GM12892 (cell line): ENCODE results near the gene RABL6.
A peak's percentile ranks its signal among the peaks of the same experiment; 100 is the strongest.
"Not testable (repeated sequence)": the region's sequence is repeated elsewhere in the genome, so short reads cannot be mapped to it uniquely, and the experiment has no call there.

Experiments
- DNase-seq: peaks from one replicate; pipeline ENCODE4 v3.0.0; 2011; ENCODE audit not compliant: insufficient read length
- FAIRE-seq: peaks from 2 replicates; lab custom pipeline; 2011; peaks lifted over from hg19 to GRCh38; lab: Jason Lieb, UNC
- POLR2A ChIP-seq: IDR thresholded peaks from 2 replicates; pipeline ENCODE4 v1.6.1; 2011; ENCODE audit warnings: low read depth, low read length, control low read depth
- POLR2AphosphoS5 ChIP-seq: IDR thresholded peaks from 2 replicates; pipeline ENCODE4 v1.6.1; 2011; ENCODE audit warnings: low read depth, low read length, control low read depth
- TAF1 ChIP-seq: IDR thresholded peaks from 2 replicates; pipeline ENCODE4 v1.6.1; 2011; ENCODE audit warnings: low read depth, mild to moderate bottlenecking, control low read depth, low read length, borderline replicate concordance

RABL6 gene

DNA sequence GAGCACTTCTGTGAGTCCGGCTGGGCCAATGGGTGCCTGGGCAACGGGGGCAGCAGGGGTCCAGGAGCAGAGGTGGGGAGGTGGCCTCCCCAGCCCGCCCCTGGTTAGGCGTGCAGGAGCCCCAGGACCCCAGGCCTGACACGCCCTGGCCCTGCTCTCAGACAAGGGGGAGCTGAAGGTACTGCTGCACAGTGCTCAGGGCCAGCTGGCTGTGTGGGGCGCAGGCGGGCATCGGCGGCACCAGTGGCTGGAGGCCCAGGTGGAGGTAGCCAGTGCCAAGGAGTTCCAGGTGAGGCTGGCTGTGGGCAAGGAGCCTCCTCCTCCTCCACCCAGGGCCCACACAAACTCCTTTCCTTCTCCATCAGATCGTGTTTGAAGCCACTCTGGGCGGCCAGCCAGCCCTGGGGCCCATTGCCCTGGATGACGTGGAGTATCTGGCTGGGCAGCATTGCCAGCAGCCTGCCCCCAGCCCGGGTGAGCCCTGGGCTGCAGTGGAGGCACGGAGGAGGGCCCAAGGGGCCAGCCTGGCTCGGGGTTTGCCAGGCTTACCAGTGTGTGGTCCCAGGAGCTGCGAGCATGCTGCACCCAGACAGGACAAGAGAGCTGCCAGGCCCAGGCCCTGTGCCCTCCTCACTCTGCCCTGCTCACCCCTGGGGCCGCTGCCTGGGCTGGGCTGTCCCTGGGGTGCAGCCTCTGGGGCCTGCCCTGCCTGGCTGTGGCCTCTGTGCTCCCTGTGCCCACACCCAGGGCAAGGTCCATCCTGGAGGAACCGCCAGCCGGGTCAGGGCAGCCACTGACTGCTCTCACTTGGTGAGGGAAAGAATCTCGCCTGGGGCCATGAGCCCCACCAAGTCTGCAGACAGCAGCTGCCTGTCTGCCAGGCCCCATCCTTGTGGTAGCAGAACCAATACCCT lies 51.4 kb downstream of the RABL6 start:
- no peak for FAIRE-seq
- no peak for DNase-seq
- no peak for TF ChIP-seq TAF1
- no peak for TF ChIP-seq POLR2AphosphoS5
- no peak for TF ChIP-seq POLR2A

DNA sequence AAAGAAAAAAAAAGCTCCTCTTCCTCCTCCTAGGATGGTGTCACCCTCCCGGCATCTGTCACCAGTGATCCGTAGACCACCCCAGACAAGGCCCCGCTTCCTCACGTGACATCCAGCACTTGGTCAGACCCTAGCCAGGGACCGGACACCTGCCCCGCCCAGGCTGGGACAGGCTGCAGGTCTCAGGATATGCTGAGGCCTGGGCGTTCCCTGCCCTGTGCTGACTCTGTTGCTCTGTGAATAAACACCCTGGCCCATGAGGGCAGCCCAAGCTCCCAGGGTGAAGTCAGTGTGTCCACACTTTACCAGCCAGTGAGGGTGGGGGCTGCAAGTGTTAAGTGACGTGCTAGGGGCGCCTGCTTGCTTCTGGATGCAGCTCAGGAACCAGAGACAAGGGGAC lies 52.8 kb downstream of the RABL6 start:
- no peak for FAIRE-seq
- no peak for TF ChIP-seq POLR2AphosphoS5
- no peak for TF ChIP-seq POLR2A
- TF ChIP-seq TAF1 = no peak
- DNase-seq = no peak

DNA sequence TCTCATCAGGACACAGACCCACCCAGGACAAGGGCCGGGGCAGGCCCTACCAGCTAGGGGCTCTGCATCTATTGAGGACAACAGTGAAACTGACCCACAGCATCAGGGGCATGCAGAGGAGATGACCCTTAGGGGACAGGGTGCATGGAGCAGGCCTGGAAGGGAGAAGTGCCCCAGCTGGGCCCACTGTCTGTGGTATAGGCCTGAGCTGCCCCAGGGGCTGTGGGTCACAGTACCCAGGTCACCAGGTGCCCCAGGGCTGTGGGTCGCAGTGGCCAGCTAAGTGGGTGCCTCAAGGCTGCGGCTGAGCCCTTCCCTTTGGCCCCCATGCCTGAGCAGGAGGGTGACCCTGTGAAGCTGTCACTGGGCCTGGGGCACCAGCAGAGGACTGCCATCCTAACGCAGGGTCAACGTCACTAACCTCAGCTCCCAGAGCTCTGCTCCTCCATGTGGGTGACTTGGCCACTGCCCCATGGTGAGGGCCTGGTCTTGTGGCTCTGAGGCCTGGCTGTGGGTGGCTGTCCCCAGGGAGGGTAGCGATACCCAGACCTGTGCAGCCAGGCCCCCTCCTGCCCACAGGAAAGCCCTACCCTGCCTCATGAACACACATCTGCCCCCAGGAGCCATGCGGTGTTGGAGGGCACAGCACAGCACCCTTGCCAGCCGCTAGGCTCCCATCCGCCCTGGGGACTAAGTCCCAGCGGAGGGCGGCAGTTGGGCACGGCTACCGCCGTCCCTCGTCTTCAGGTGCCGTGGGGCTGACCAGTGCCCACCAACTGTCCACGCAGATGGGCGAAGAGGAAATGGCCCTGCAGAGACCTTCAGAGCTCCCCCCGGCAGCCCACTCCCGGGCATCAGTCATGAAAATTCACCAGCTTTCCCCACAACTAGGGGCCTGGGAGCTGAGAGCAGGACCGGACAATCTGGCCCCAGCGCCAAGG lies 53.5 kb downstream of the RABL6 start:
- FAIRE-seq = no peak
- no peak for DNase-seq
- 0 out of 2 replicates have a peak, but pooled peaks have one; percentile 10 for TF ChIP-seq POLR2A
- TF ChIP-seq POLR2AphosphoS5 = no peak

DNA sequence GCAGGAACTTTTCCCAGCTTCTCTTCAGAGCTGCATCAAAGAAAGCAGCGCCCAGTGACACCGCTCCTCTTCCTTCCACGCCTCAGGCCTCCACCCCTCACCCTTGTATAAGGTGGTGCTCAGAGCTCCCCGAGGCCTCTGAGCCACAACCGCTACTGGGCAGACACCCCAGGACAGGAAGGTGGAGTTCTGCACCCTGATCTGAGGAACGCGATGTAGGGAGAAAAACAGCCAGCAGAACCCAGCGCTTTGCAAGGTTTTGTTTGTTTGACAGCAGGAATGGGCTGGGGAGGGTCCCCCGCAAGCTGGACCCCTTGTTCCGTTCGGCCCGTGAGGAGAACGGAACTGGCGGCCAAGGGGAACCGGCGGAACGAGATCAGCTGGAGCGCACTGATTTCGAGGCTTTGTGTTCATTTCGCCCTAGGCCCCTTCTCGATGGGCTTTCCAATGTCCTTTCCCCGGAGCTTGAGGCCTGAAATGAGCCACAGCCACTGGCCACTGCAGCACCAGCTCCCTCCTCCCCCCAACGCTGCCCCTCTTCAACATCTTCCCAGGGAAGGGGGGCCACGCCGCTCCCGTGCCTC lies 54.2 kb downstream of the RABL6 start:
- DNase-seq (no peak), FAIRE-seq (no peak)
- TF ChIP-seq POLR2AphosphoS5 (no peak), TAF1 (no peak), POLR2A (no peak)

DNA sequence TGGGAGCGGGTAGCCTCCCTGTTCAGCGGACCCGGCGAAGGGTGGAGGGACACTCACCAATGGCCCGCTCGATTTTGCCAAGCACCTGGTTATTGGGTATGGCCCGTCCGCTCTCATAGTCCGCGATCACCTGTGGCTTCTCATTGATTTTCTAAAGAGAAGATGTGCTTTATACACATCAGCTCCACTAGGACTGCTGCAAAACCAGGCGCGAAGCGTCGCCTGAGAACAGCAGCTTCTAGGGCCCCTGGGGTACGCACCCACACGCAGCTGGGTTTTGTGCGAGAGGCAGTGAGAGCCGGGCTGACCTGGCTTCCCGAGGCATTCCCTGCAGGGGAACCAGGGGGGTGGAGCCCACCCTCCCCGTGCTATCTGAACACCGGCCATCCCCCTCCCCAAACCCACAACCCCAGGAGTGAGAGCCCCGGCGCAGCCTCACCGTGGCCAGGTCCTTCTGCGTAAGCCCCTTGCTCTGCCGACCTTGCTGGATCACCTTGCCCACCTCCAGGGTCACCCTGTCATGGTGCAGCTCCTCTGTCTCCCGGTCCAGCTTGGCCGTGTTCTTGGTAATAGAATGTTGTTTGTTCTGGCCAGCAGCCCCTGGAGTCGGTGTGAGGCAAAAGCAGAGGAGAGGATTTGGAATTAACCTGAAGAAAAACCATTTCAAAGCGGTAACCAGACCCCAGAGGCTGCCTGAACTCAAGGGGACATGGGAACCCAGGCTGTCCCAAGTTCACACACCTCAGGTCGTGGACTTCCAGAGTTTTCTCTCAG lies 55.3 kb downstream of the RABL6 start:
- DNase-seq = no peak
- no peak for FAIRE-seq
- TF ChIP-seq TAF1 = no peak
- no peak for TF ChIP-seq POLR2A
- no peak for TF ChIP-seq POLR2AphosphoS5

DNA sequence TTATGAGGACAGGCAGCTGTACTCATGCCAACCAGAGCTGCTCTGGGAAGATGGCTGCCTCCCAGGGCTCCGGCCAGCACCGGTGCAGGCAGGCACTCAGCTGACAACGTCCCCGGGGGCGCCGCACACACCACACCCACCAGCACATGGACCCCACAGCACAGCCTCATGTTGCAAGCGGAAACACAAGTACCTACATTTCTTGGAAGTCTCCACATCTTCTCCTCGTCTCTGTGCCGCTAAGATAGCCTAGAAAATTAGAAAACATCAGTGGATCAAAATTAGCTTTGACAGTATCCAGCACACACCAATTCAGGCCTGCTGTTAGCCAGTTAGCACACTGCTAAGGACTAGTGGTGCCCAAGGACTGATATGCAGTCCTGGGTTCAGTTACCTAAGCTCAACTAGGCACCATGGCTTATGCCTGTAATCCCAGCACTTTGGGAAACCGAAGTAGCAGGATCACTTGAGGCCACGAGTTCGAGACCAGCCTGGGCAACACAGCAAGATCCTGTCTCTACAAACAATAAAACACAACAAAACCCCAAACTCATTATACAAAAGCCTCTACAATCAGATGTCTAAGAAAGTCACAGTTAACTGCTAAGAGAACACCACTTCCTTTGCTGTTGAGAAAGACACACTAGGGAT lies 56.0 kb downstream of the RABL6 start:
- no peak for FAIRE-seq
- no peak for DNase-seq
- no peak for TF ChIP-seq POLR2AphosphoS5
- TF ChIP-seq TAF1 = no peak
- no peak for TF ChIP-seq POLR2A

DNA sequence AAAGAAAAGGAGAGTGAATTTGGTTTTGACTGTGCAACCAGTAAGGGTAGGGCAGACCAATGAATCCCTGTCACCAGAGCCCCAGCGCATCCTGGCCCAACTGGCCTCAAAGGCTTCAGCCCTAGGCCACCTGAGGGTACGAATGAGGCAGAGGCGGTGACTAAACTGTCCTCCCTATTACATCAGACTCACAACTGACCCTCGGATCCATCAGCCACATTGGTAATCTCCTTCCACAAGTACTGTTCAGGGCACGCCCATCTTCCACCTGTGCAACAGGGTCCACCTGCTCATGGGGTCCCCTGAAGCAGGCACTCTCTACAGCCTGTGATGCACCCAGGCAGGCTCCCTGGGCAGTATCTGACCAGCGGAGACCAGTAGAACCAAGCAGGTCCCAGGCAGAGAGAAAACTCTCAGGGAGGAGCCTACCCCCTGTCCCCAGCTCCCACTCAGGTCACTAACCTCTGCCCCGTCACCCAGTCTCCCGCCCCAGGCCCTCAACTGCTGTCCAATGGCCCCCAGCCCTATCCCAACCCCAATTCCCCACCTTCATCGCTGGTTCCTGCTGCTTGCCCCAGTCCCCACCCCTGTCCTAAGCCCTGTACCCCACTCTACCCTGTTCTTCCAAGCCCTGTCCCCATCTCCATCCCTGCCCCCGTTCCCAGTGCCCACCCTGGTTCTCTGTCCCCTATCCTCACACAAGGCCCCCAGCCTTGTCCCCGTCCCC lies 57.5 kb downstream of the RABL6 start:
- no peak for TF ChIP-seq POLR2A
- no peak for TF ChIP-seq TAF1
- no peak for TF ChIP-seq POLR2AphosphoS5
- DNase-seq = peak; percentile 6
- no peak for FAIRE-seq

- no peak for FAIRE-seq
- DNase-seq = no peak
Observed at GRCh38 chr9:136865768-136866103, 58.0 kb downstream of the RABL6 start.

DNA sequence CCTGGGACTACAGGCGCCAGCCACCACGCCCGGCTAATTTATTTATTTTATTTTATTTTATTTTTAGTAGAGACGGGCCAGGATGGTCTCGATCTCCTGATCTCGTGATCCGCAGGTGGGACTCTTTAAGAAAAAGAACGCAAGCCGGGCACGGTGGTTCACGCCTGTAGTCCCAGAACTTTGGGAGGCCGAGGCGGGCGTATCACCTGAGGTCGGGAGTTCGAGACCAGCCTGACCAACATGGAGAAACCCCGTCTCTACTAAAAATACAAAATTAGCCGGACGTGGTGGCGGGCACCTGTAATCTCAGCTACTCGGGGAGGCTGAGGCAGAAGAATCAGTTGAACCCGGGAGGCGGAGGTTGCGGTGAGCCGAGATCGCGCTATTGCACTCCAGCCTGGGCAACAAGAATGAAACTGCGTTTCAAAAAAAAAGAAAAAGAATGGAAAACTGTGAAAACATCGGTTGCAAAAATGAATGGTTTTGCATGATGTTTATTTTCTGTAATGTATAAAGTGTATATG lies 59.2 kb downstream of the RABL6 start:
- DNase-seq, FAIRE-seq: not testable (repeated sequence)

More at GRCh38 chr9:136865768-136866103, 58.0 kb downstream of the RABL6 start:
- TF ChIP-seq POLR2AphosphoS5 = no peak
- TF ChIP-seq POLR2A = no peak
- no peak for TF ChIP-seq TAF1

DNA sequence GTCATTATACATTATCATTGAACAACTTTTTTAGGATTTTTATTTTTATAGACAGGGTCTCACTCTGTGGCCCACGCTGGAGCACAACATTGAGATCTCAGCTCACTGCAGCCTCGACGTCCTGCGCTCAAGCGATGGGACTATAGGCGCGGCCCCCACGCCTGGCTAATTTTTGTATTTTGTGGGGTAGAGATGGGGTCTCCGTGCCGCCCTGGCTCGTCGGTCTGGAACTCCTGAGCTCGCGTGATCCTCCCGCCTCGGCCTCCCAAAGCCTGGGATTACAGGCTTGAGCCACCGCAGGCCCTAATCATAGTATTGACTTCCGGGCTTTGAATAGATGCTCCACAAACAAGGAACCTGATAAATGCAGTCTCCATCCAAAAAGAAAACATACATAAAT lies 59.7 kb downstream of the RABL6 start:
- FAIRE-seq (no peak), DNase-seq (no peak)
- TF ChIP-seq POLR2AphosphoS5 (no peak), TAF1 (no peak), POLR2A (no peak)
